NCI-H2196 (cell line): ENCODE data around the gene BBIP1.
"Not testable (repeated sequence)": the region's sequence is repeated elsewhere in the genome, so short reads cannot be mapped to it uniquely, and the experiment has no call there.

ENCODE experiments used
- DNase-seq: peaks from one replicate; lab custom pipeline; 2025; ENCODE audit not compliant: unreplicated experiment; lab: John Stamatoyannopoulos, UW

BBIP1 gene

DNA sequence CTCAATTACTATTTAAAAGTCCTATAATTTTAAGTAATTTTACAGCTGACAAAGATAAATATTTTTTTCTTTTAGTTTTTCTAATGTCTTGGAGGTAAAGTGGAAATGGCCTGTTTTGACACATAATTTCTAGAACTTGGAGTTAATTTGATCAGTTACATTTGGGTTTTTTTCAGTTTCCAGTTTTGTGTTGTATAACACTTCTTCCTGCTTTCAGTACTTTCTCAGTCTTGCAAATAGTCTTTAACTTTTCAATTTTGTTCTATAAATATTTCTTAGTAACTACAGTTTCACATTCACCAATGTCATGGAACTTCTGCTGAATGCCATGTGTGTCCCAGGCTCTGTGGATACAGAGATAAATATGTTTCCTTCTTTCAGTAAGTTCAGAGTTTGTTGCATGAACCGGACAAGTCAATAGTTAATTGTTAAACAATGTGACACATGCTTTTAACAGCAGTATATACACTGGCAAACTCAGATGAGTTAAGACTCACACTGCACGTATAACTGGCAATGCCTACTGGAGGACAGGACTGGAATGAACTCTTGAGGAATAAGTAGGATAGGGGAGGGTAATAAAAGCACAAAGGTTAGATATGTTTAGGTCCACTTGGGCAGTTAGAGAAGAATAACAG, 5.0 kb upstream of the BBIP1 start:
- no peak for DNase-seq

DNA sequence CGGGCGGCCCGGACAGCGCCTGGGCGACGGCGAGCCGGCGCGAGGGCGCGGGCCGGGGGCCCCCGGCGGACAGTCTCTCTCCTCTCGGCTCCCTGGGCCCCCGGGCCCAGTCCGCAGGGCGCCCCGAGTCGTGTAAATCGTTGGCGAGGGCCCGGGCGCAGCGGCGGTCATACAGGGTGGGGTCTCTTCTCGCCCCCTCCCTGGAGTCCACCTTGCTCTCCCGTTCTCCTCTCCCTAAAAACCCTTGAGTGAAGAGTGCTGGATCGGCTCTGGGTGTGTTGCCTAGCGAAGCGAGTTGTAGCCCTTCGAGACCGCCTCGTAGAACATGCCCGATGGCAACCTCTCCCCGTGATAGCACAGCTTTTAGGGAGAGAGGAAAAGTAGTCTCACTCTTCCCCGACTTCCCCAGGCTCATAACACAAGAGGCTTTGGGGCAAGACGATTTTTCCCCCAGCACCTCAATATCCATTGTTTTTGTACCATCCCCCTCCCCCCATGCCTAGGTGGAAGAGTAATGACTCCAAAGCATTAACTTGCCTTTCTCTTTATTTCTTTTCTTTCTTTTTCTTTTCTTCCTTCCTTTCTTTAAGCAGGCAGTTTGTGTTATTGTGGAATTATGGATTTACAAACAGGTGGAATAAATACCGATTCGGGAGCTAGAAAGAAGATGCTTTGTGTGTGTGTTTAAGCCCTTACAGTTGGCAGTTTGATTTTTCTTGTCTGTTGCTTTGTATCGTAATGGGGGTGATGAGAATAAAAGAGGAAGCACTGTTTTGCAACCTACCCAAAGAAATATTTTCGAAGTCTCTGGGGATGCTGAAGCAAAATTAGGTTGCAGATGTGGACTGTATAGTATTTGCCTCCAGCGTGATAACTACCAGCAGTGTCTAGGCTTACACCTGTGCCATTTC, 1.2 kb upstream of the BBIP1 start:
- DNase-seq = no peak

DNA sequence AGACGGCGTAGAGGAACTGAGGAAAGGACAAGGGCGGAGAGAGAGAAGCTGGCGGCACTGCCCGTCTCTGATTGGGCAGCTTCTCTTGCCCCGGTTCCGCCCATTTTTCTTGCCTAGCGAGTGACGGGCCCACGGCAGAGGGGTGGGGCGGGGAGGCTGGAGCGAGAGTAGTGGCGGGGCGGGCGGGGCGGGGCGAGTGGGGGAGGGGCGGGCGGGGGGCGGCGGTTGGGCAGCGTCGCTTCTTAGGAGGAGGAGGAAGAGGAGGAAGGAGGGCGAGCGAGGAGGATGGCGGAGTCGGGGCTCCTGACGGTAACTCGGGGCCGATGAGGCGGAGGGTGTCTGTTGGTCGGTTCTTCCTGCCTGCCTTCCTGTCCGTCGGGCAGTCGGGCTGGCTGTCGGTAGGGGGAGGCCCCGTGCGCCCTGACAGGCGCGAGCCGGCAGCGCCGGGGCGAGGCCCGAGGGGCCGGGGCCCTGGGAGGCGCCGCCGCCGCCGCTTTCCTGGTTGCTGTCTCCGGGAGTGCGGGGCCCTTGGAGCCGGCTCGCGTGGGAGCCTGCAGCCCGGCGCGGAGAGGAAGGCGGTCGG, 460 bp upstream of the BBIP1 start, which contains the start of gene SHOC2:
SHOC2 (plus strand) TSS at position 256 of the 583 bp plus-strand sequence. CDS start 44,755 bp downstream, outside the sequence.
- DNase-seq = no peak

DNA sequence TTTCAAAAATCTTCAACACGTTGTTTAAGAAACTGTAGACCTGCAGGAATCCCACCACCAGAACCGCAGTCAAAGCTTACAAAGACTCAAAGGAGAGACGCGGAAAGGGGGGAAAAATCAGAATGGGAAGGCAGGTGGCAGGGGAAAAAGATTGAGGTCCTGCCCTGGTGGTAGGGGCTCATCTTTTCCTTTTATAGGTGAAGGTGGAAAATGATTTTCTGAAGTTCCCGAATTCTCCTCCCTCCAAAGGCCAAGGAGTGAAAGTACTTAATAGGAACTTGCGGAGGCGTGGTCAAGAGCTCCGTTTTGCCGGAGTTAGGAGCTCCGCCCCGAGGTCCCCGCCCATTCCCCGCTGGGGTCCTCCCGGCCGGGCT, 724 bp downstream of the BBIP1 start:
- peak; percentile 79 for DNase-seq

DNA sequence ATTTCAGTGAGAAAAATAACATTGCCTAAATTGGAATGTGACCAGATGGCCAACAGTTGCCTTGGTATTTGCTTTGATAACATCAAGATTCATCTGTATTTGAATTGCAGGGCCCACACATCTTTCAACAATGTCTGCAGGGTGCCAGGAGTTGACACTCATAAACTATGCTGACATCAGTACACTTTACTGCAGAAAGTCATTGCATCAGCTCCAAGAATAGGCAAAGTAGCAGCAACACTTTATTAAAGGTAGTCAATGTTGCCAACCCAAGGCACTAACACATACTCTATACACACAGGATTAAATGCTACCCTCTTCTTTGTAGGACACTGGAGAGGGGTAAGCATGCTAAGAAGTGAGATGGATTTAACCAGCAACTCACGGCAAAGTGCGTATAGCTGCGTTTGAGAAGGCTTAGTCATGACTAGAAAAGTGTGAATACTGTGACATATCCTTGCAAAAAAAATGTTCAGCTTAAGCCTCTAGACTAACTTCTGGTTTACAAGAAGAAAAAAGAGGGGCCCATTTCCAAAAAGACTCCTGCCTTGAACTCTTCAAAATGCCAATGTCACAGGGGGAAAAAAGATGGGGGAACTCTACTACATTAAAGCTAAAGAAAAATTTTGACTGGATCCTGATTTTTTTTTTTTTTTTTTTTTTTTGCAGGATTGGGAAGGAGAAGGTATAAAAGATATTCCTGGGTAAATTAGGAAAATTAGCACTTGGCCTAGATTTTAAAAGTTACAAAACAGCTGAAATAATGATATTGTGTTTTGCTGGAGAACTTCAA, 2.2 kb downstream of the BBIP1 start:
- no peak for DNase-seq

DNA sequence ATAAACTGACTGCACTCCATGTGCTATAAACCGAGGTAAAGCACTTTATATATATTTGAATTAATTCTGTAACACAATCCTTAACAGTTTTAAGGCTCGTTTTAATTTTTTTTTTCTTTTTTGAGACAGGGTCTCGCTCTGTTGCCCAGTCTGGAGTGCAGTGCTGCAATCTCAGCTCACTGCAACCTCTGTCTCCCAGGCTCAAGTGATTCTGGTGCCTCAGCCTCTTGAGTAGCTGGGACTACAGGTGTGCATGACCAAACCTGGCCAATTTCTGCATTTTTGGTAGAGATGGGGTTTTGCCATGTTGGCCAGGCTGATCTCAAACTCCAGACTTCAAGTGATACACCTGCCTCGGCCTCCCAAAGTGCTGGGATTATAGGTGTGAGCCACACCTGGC, 3.4 kb downstream of the BBIP1 start:
- DNase-seq = not testable (repeated sequence)

DNA sequence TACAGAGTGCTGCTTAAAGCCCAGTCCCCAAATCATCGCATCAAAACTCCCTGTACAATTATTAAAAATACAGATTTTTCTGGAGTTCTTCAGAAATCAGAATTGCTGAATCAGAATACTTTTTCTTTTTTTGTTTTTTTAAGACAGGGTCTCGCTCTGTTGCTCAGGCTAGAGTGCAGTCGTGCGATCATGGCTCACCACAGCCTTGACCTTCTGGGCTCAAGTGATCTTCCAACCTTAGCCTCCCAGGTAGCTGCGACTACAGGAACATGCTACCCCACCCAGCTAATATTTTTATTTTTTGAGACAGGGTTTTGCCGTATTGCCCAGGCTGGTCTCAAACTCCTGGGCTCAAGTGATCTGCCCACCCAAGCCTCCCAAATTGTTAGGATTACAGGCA, 3.9 kb downstream of the BBIP1 start:
- no peak for DNase-seq

DNA sequence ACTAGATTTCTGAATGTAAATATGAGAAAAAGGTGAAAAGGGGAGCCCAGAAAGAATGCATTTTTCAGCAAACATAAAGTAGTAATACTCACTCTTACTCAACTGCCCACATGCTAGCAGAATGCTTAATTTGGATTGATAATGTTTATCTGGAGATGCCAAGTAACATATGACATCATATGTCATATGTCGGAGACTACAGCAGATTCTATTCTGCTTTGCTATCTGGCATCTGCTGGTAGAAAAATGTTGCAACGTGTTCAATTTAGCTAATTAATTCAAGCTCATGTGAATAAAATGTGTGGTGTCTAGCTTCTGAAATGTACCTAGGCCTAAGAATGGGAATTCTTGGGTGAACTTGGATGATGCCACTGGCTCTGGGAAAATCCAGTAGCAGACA, 4.5 kb downstream of the BBIP1 start:
- no peak for DNase-seq

DNA sequence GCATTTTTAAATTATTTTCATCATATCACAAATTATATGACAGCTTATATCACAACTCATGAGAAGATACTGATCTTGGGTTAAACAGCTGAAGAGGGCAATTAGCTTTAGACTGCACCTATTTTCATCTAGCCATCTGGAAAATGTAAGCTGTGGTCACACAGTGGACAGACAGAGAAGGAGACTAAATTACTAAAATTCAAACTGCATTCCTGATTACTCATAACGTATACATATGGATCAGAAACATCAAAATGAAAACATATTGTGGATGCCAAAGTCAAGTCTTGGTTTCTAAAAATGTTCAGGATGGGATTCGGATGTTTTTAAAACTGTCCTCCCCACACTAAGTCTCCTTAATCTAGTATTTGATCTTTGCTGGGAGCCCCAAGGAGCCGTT, 6.6 kb downstream of the BBIP1 start:
- no peak for DNase-seq

DNA sequence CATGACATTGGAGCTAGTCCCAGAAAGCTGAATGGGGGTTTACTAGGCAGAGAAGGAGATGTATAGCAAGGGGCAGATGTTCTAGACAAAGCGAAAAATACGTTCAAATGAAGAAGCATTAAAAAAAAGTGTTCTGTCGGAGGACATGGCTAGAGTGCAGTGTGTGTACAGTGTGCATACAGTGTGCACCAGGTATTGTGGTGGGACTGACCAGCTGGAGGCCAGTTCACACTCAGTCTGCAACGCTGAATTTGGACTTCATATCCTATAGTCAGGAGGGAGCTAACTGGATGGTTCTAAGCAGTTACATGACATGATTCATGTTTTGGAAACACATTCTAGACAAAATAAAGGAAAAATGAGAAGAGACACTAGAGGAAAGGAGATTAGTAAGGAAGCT, 8.8 kb downstream of the BBIP1 start:
- no peak for DNase-seq

DNA sequence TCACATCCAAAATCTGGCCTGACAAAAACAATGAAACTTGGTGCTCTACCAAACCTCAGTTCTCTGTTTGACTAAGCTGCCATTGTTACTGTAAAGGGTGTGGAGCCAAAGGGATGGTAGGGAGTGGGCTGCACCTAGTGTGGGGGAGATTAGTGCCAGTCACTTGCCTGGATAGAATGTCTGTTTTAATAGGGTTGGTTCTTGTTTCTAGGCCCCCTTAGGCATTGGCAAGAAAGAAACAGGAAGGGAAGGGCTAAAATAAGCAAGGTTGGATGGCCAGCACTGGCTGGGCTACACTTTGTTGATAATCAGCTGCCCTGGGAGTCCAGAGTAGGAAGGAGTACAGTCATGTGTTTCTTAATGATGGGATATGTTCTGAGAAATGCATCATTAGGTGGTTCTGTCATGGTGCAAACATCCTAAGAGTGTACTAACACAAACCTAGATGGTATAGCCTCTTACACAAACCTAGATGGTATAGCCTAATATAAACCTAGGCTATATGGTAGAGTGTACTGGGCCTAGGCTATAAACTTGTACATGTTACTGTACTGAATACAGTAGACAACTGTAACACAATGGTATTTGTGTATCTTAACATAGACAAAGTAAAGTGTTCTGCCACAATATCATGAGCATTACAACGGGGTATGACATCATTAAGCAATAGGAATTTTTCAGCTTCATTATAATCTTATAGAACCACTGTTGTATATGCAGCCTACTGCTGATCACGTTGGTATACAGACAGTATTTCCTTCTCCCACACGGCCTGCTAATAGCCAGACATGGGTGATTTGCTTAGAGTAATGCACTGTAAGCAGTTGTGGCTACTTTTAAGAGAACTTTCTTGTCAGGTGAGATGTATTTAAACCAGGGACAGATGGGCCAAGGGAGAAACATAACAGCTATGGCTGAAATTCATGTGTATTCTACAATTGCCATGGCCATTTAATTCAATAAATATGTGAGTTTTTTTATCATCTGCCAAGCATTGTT, 15.4 kb downstream of the BBIP1 start:
- DNase-seq = no peak

DNA sequence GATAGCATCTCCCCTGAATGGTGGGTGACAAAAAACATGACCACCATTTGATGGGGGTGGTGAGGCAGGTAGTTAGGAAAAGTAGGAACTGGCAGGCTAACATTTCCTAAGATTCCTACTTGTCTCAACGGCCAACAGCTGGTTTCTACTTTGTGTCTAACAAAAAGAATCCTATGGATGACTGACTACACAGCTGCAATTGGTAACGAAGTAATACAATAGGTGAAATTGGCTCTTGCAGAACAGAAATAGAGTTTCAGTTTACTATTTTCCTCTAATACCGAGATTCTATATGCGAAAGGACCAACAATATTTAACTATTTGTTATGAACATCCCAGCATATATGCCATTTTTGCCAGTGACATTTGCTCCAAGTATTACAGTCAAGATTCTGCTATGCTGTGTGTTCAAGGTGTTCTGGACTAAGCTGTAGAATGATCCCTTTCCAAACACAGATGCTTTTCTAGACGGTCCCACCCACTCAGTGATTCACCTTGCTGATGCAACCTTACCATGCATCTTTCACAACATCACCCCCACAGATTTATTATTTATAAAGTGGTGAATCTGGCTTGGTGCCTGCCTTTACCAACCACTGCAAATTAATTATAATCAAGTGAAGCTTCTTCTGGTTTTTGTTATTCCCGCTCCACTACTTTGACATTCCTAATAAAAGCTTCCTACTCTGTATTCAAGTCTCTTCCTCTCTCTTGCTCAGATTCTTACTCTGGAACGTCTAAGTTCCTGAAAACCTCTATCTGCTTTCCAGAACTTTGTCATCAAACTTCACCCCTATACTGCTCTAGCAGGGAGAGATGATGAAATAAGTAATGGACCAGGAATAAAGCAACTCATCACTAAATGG, 16.8 kb downstream of the BBIP1 start:
- no peak for DNase-seq

DNA sequence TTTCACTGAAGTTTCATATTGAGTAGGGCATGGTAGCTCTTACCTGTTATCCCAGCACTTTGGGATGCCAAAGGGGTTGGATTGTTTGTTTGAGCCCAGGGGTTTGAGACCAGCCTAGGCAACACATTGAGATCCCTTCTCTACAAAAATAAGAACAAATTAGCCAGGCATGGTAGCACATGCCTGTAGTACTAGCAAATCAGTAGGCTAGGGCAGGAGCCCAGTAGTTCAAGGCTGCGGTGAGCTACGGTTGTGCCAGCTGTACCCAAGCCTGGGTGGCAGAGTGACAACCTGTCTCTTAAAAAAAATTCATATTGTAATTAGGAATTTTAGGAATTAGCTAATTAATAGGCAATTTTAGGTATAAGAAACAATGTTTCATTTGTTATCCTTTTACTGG, 18.0 kb downstream of the BBIP1 start:
- no peak for DNase-seq

DNA sequence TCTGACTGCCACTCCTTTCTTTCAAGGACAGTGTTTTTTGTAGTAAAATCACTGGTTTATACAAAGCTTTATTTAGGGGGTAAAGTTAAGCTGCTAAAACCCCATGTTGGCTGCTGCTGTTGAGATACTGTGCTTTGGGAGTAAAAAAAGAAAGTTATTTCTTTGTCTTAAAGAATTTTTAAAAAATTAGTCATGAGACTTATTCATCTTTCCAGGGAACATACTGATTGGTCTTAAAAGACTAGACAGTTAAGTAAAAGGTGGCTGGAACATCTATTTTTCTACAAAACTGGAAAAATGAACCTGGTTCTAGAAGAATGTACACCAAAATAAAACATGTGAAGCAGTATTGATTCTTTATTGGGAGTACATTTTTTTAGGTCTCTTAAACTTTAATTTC, 20.6 kb downstream of the BBIP1 start:
- no peak for DNase-seq

DNA sequence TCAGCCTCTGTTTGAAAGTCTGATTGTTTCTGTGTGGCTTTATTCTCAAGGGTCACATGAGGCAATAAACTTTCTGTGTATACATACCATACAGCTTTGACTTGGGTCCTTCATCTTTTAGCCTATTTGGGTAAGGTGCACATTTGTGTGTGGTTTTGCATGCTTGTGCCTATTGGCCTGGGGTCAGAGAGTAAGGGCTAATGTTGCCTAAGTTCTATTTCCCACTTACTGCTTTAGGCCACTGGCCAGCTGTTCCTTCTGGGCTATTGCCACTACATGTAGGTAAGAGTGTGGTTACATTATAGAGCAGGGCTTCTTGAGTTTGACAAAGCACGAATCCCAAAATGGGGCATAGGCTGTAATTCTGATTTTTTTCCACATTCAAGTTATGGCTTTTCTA, 21.8 kb downstream of the BBIP1 start:
- no peak for DNase-seq

DNA sequence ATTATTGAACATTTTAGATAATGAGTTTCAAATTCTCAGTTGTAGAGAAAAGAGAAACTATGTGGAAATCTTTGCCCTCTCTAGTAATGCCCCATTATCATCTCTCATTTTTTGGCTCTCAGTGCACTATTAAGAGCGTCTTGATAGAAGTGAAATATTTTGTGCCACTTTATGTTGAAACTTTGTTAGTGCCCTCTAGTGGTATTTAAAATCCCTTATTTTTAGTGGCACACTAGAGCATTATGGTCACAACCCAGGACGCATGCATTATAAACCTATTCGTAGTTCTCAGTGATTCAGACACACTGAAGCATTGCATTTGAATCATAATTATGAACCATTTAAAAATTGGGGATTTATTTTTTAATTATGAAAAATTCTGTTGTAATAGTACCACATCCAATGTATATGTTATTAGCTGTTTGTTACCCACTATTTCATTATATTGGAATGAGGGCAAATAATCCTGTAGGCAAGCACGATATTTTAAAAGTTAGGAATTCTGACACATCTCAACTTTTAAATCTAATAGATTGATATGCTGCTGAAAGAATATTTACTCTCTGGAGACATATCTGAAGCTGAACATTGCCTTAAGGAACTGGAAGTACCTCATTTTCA, 25.3 kb downstream of the BBIP1 start:
- DNase-seq = peak; percentile 12

DNA sequence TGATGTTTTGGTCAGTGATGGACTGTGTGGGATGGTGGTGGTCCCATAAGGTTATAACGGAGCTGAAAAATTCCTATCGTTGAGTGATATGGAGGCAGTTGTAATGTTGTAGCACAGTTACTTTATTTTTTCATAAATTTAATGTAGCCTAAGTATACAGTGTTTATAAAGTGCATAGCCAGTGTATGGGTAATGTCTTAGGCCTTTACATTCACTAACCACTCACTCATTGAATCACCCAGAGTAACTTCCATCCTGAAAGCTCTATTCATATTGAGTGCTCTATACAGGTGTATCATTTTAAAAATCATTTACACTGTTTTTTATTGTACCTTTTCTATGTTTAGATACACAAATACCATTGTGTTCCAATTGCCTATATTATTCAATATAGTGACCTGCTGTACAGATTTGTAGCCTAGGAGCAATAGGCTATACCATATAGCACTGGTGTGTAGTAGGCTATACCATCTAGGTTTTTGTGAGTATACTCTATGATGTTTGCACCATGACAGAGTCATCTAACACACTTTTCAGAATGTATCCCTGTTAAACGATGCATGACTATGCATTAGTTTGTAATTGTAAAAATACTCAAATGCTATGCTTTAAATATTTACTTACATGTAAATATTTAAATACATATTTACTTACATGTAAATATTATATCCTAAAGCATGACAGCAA, 26.2 kb downstream of the BBIP1 start:
- DNase-seq = no peak

DNA sequence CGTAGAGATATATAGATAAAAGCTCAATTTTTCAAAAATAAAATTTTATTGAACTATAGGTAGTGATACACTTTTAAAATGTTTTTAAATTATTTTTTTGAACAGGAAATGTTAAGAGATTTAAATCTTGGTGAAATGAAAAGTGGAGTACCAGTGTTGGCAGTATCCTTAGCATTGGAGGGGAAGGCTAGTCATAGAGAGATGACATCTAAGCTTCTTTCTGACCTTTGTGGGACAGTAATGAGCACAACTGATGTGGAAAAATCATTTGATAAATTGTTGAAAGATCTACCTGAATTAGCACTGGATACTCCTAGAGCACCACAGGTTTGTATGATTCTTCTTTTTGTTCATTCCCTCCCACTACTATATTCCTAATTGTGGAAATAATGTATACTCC, 31.4 kb downstream of the BBIP1 start:
- DNase-seq = no peak
